Measurements from ENCODE around the gene GDA.

The GDA gene

GRCh38 chr9:72156586-72156985 is 7.3 kb downstream of the GDA start:
- H3K4me3 ChIP-seq (ENCODE audit: low read length) = no peak overlapping the region
- H2AFZ ChIP-seq (ENCODE audit: low read depth, low read length) = no peak overlapping the region

GRCh38 chr9:72158680-72159079 is 9.4 kb downstream of the GDA start:
- Histone ChIP-seq H3K4me1 (ENCODE audit: insufficient read depth, low read length) (no peaks in the 10 kb centered on the region), H3K4me3 (ENCODE audit: low read length) (no peak overlapping the region), H3K9me3 (ENCODE audit: low read length) (no peaks in the 10 kb centered on the region), H2AFZ (ENCODE audit: low read depth, low read length) (no peak overlapping the region), H3K27me3 (ENCODE audit: insufficient read depth, low read length) (no peaks in the 10 kb centered on the region), H3K36me3 (ENCODE audit: insufficient read depth, low read length) (no peaks in the 10 kb centered on the region)

More at GRCh38 chr9:72156586-72156985, 7.3 kb downstream of the GDA start:
- no peaks in the 10 kb centered on the region for H3K9me3 ChIP-seq (ENCODE audit: low read length)
- peaks cover 3% of the 10 kb centered on the region for H3K27me3 ChIP-seq (ENCODE audit: insufficient read depth, low read length)
- no peaks in the 10 kb centered on the region for H3K36me3 ChIP-seq (ENCODE audit: insufficient read depth, low read length)
- H3K4me1 ChIP-seq (ENCODE audit: insufficient read depth, low read length) = no peaks in the 10 kb centered on the region

DNA sequence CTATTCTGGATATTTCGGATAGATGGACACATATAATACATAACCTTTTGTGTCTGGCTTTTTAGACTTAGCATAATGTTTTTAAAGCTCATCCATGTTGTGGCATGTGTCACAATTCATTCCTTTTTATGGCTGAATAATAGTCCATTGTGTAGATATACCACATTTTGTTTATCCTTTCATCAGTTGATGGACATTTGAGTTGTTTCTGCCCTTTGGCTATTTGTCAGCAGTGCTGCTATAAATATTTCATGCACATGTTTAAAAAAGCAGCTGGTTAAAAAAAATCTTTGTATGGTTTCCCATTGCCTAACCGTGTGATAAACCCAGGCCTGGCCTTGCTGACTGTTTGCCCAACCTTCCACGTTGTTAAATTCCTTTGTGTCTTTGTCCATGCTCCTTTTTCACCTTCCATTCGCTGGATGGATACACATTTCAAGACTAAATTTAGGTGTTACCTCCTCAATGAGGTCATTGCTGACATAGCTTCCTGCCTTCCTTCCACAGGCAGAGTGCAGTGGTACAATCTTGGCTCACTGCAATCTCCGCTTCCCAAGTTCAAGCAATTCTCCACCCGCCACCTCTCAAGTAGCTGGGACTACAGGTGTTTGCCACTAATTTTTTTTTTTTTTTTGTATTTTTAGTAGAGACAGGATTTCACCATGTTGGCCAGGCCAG is 11.3 kb downstream of the GDA start:
- Histone ChIP-seq H3K4me1 (ENCODE audit: insufficient read depth, low read length) (no peaks in the 10 kb centered on the region), H3K9me3 (ENCODE audit: low read length) (no peaks in the 10 kb centered on the region), H2AFZ (ENCODE audit: low read depth, low read length) (no peak overlapping the region), H3K4me3 (ENCODE audit: low read length) (no peak overlapping the region), H3K36me3 (ENCODE audit: insufficient read depth, low read length) (no peaks in the 10 kb centered on the region), H3K27me3 (ENCODE audit: insufficient read depth, low read length) (no peaks in the 10 kb centered on the region)

DNA sequence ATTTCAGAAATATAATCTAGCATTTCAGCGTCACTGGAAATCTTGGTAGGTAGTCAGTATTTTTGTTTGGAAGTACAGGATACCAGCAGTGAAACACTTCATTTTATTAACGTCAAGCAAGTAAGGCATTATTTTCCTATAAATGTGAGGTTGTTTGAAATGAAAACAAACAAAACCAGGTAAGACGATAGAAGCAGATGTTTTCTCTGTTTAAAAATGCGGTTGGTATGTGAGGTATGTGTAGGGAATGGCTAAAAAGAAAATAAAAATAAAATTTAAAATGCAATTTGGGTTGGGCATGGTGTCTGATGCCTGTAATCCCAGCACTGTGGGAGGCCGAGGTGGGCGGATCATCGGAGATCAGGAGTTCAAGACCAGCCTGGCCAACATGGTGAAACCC is 16.1 kb downstream of the GDA start:
- Histone ChIP-seq H3K36me3 (ENCODE audit: insufficient read depth, low read length) (no peaks in the 10 kb centered on the region), H3K4me3 (ENCODE audit: low read length) (no peak overlapping the region), H3K4me1 (ENCODE audit: insufficient read depth, low read length) (no peaks in the 10 kb centered on the region), H3K9me3 (ENCODE audit: low read length) (no peaks in the 10 kb centered on the region), H2AFZ (ENCODE audit: low read depth, low read length) (no peak overlapping the region), H3K27me3 (ENCODE audit: insufficient read depth, low read length) (no peaks in the 10 kb centered on the region)

DNA sequence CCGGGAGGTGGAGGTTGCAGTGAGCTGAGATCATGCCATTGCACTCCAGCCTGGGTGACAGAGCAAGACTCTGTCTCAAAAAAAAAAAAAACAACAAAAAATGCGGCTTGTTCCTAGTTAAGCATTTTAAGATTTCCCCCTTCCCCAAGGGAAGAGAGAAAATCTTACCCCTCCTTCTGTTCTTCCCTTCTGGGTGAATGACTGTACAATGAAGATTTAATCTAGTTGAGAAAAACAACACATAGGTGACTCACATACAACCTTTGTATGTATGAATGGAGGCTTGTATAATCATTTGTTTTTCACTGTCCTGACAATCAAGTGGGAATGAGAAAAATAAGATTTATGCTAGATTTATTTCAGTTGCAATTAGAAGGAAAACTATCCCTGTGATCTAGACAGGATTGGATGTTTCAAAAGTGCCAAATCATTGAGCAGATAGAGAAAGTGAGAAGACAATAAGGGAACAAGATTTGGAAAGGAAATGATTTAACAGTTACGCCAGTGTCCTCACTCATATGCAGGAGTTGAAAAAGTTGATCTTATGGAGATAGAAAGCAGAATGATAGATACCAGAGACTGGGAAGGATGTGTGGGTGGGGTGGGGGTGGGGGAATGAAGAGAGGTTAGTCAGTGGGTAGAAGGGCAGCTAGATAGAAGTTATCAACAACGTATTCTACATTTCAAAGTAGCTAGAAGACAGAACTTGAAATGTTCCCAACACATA is 16.7 kb downstream of the GDA start:
- Histone ChIP-seq H3K4me3 (ENCODE audit: low read length) (no peak overlapping the region), H3K36me3 (ENCODE audit: insufficient read depth, low read length) (no peaks in the 10 kb centered on the region), H3K27me3 (ENCODE audit: insufficient read depth, low read length) (no peaks in the 10 kb centered on the region), H3K9me3 (ENCODE audit: low read length) (no peaks in the 10 kb centered on the region), H2AFZ (ENCODE audit: low read depth, low read length) (no peak overlapping the region), H3K4me1 (ENCODE audit: insufficient read depth, low read length) (no peaks in the 10 kb centered on the region)

DNA sequence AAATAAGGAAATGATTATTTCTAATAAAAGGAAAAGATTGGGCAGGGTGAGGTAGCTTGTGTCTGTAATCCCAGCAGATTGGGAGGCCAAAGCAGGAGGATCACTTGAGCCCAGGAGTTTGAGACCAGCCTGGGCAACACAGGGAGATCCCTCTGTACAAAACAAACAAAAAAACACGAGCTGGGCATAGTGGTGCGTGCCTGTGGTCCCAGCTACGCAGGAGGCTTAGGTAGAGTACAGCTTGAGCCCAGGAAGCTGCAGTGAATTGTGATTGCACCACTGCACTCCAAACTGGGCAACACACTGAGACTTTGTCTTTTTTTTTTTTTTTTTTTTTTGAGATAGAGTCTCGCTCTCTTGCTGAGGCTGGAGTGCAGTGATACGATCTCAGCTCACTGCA is 18.8 kb downstream of the GDA start:
- Histone ChIP-seq H3K9me3 (ENCODE audit: low read length) (no peaks in the 10 kb centered on the region), H3K4me1 (ENCODE audit: insufficient read depth, low read length) (no peaks in the 10 kb centered on the region), H2AFZ (ENCODE audit: low read depth, low read length) (no peak overlapping the region), H3K4me3 (ENCODE audit: low read length) (no peak overlapping the region), H3K36me3 (ENCODE audit: insufficient read depth, low read length) (no peaks in the 10 kb centered on the region), H3K27me3 (ENCODE audit: insufficient read depth, low read length) (no peaks in the 10 kb centered on the region)

GRCh38 chr9:72169178-72169577 is 19.9 kb downstream of the GDA start:
- Histone ChIP-seq H3K4me1 (ENCODE audit: insufficient read depth, low read length) (no peaks in the 10 kb centered on the region), H2AFZ (ENCODE audit: low read depth, low read length) (no peak overlapping the region), H3K36me3 (ENCODE audit: insufficient read depth, low read length) (no peaks in the 10 kb centered on the region), H3K4me3 (ENCODE audit: low read length) (no peak overlapping the region), H3K9me3 (ENCODE audit: low read length) (no peaks in the 10 kb centered on the region), H3K27me3 (ENCODE audit: insufficient read depth, low read length) (no peaks in the 10 kb centered on the region)

GRCh38 chr9:72173080-72173479 is 23.8 kb downstream of the GDA start:
- Histone ChIP-seq H2AFZ (ENCODE audit: low read depth, low read length) (no peak overlapping the region), H3K27me3 (ENCODE audit: insufficient read depth, low read length) (no peaks in the 10 kb centered on the region), H3K4me1 (ENCODE audit: insufficient read depth, low read length) (no peaks in the 10 kb centered on the region), H3K4me3 (ENCODE audit: low read length) (no peak overlapping the region), H3K36me3 (ENCODE audit: insufficient read depth, low read length) (no peaks in the 10 kb centered on the region), H3K9me3 (ENCODE audit: low read length) (no peaks in the 10 kb centered on the region)

DNA sequence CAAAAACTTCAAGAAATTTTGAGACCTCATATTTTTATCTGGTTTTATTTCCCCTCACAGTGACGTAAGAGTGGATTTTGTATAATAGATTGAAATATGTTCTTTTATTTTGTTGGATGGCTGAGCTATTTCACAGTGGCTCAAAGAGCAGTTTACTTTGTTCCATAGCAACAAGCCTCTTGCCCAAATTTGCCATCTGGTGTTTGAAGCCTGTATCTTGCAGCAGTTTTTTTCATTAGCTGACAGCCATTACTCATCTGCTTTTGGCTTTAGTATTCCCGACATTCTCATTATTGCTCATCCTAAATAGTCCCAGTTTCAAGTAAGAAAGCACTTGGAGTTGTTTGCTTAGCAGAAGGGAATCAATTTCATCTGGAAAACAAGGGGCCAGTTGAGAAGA is 36.3 kb downstream of the GDA start:
- Histone ChIP-seq H3K4me3 (ENCODE audit: low read length) (no peak overlapping the region), H3K36me3 (ENCODE audit: insufficient read depth, low read length) (no peaks in the 10 kb centered on the region), H2AFZ (ENCODE audit: low read depth, low read length) (no peak overlapping the region), H3K27me3 (ENCODE audit: insufficient read depth, low read length) (peaks cover 5% of the 10 kb centered on the region), H3K9me3 (ENCODE audit: low read length) (no peaks in the 10 kb centered on the region), H3K4me1 (ENCODE audit: insufficient read depth, low read length) (no peaks in the 10 kb centered on the region)

- Histone ChIP-seq H3K27me3 (ENCODE audit: insufficient read depth, low read length) (peaks cover 5% of the 10 kb centered on the region), H3K36me3 (ENCODE audit: insufficient read depth, low read length) (no peaks in the 10 kb centered on the region), H3K9me3 (ENCODE audit: low read length) (no peaks in the 10 kb centered on the region), H3K4me3 (ENCODE audit: low read length) (no peak overlapping the region), H2AFZ (ENCODE audit: low read depth, low read length) (no peak overlapping the region), H3K4me1 (ENCODE audit: insufficient read depth, low read length) (no peaks in the 10 kb centered on the region)
These were observed 38.0 kb downstream of the GDA start for GRCh38 chr9:72187121-72187695.

DNA sequence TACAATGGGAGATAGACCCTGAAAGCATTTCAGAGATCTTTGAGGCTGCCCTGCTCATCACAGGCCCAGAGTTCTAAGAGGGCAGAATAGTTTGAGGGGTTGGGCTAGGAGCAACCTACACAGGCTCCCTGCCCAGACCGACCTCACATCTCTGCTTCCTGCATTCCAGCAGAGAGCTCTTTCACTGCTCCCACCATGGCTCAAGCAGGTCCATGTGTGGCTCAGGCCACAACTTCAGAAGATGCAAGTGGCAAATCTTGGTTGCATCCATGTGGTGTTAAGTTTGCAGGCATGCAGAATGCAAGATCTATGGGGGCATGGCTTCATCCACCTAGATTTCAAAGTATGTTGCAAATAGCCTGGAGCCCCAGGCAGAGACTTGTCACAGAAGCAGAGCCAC is 39.0 kb downstream of the GDA start:
- no peak overlapping the region for H3K4me3 ChIP-seq (ENCODE audit: low read length)
- H3K36me3 ChIP-seq (ENCODE audit: insufficient read depth, low read length) = no peaks in the 10 kb centered on the region
- H3K27me3 ChIP-seq (ENCODE audit: insufficient read depth, low read length) = peaks cover 5% of the 10 kb centered on the region
- H3K4me1 ChIP-seq (ENCODE audit: insufficient read depth, low read length) = no peaks in the 10 kb centered on the region
- H2AFZ ChIP-seq (ENCODE audit: low read depth, low read length) = no peak overlapping the region
- H3K9me3 ChIP-seq (ENCODE audit: low read length) = no peaks in the 10 kb centered on the region

GRCh38 chr9:72193478-72193881 is 44.2 kb downstream of the GDA start:
- H3K27me3 ChIP-seq (ENCODE audit: insufficient read depth, low read length) = no peaks in the 10 kb centered on the region
- no peaks in the 10 kb centered on the region for H3K9me3 ChIP-seq (ENCODE audit: low read length)
- no peaks in the 10 kb centered on the region for H3K36me3 ChIP-seq (ENCODE audit: insufficient read depth, low read length)
- H2AFZ ChIP-seq (ENCODE audit: low read depth, low read length) = no peak overlapping the region
- no peaks in the 10 kb centered on the region for H3K4me1 ChIP-seq (ENCODE audit: insufficient read depth, low read length)
- no peak overlapping the region for H3K4me3 ChIP-seq (ENCODE audit: low read length)

DNA sequence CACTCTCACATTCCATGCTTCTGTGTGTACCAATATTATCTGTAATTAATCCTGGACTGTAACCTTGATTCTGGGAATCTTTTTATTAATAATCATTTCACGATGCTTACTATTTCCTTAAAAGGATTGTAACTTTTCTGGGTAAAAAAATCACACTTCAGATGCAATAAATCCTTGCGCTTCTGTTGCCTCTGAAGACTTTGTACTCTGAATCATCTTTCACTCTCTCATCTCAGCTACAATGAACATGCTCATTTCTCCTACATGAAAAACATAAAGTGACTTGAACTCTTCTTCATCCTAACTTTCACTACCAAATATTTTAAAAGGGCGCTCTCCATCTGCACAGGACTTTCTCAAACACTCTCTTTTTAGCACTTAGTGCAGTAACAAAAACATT is 50.0 kb downstream of the GDA start:
- H3K4me1 ChIP-seq (ENCODE audit: insufficient read depth, low read length) = no peaks in the 10 kb centered on the region

More for the DNA sequence above, 50.0 kb downstream of the GDA start:
- Histone ChIP-seq H2AFZ (ENCODE audit: low read depth, low read length) (no peak overlapping the region), H3K4me3 (ENCODE audit: low read length) (no peak overlapping the region), H3K27me3 (ENCODE audit: insufficient read depth, low read length) (no peaks in the 10 kb centered on the region), H3K36me3 (ENCODE audit: insufficient read depth, low read length) (no peaks in the 10 kb centered on the region), H3K9me3 (ENCODE audit: low read length) (no peaks in the 10 kb centered on the region)

Measured in neuron (in vitro differentiated cells).